Smooth muscle cell of the brain vasculature (primary cell): ENCODE measurements around the gene HNRNPA0.

ENCODE experiments used
- DNase-seq: peaks from one replicate; pipeline ENCODE4 v3.0.0-alpha.2; 2012; ENCODE audit warnings: low read depth, low spot score

HNRNPA0 gene

GRCh38 chr5:137727623-137728022, 26.5 kb downstream of the HNRNPA0 start:
- no peak for DNase-seq

- no peak for DNase-seq
Measured at GRCh38 chr5:137724251-137724650, 29.9 kb downstream of the HNRNPA0 start.

GRCh38 chr5:137718611-137719010, 35.6 kb downstream of the HNRNPA0 start:
- DNase-seq = no peak

- no peak for DNase-seq
Measured at GRCh38 chr5:137716337-137716736, 37.8 kb downstream of the HNRNPA0 start.

- DNase-seq = no peak
Measured at GRCh38 chr5:137715456-137715855, 38.7 kb downstream of the HNRNPA0 start.

GRCh38 chr5:137714946-137715345, 39.2 kb downstream of the HNRNPA0 start:
- no peak for DNase-seq

GRCh38 chr5:137714494-137714893, 39.7 kb downstream of the HNRNPA0 start:
- DNase-seq = no peak

- DNase-seq = no peak
Measured at GRCh38 chr5:137712139-137712667, 42.0 kb downstream of the HNRNPA0 start.

GRCh38 chr5:137710086-137710485, 44.1 kb downstream of the HNRNPA0 start:
- DNase-seq = no peak

- no peak for DNase-seq
Measured at GRCh38 chr5:137708796-137709559, 45.2 kb downstream of the HNRNPA0 start.

GRCh38 chr5:137708062-137708461, 46.1 kb downstream of the HNRNPA0 start:
- no peak for DNase-seq

- no peak for DNase-seq
Measured at GRCh38 chr5:137706841-137707240, 47.3 kb downstream of the HNRNPA0 start.

- DNase-seq = no peak
Measured at GRCh38 chr5:137705106-137705505, 49.1 kb downstream of the HNRNPA0 start.

- DNase-seq = no peak
Measured at GRCh38 chr5:137703565-137703964, 50.6 kb downstream of the HNRNPA0 start.

GRCh38 chr5:137700282-137700680, 53.9 kb downstream of the HNRNPA0 start:
- no peak for DNase-seq

GRCh38 chr5:137699336-137700281, 54.6 kb downstream of the HNRNPA0 start:
- DNase-seq = no peak

GRCh38 chr5:137696481-137696880, 57.7 kb downstream of the HNRNPA0 start:
- no peak for DNase-seq

- no peak for DNase-seq
Measured at GRCh38 chr5:137695651-137696428, 58.3 kb downstream of the HNRNPA0 start.
